DMS114 treated with DMSO at 0.1 percent for 48 hours (cell line): ENCODE results near the gene RSRP1.

ENCODE experiments used
- DNase-seq: peaks from one replicate; lab custom pipeline; 2025; ENCODE audit not compliant: unreplicated experiment; lab: John Stamatoyannopoulos, UW

RSRP1 gene

GRCh38 chr1:25194572-25195020 lies 52.7 kb downstream of the RSRP1 start:
- DNase-seq = no peak

- no peak for DNase-seq
These were observed 53.2 kb downstream of the RSRP1 start for GRCh38 chr1:25194054-25194453.

GRCh38 chr1:25193229-25193628 lies 54.0 kb downstream of the RSRP1 start:
- DNase-seq = no peak
